ENCODE results near the gene ZNF771. TPM values are rescaled to one million over a fixed set of nuclear protein-coding genes. Genes with fewer than 3 reads are reported as not detected.

Gene ZNF771
- total and polyA plus RNA-seq, 9 of the 15 experiments (the other 6 are each of a cell fraction or from before 2014, with no cell fraction given): 1.5 to 12.6 (median 4.4) TPM

DNA sequence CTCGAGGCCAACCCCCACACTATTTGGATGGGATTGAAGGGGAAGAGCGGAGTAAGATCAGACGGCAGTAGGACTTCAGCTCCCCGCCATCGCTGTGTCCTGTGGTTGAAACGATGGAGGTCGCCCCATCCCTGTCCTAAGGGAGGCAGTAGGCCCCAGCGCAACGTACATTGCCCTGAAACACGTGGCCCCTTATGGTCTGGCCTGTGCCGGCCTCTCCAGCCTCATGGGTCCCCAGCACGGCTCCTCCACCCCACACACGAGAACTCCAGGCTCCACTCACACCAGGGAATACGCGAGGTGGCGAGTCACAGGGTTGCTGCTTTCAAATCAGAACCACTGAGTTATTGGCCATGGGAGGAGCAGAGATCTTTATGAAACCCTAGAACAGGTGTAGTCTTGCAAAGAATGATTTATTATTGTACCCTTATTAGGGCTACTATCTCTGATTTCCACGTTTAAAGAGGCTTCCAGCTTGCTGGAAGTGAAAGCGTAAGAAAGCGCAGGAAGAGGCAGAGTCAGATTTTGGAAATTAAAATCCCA lies 23.1 kb downstream of the ZNF771 start:
- ATAC-seq (peak; percentile 75), DNase-seq (ENCODE audit: extremely low read depth in 1 of 4, low spot score in 3 of 4) (peak in 3 of 4 experiments; percentile 53 to 69 (median 58)), FAIRE-seq (peak; percentile 56)
- Histone ChIP-seq H3K79me2 (ENCODE audit: control insufficient read depth, insufficient read depth, low read length) (peaks cover 40% of the 10 kb centered on the region), H4K20me1 (replicated peaks; ENCODE audit: control insufficient read depth, insufficient read depth, low read length) (no peaks in the 10 kb centered on the region), H3K4me2 (ENCODE audit: insufficient read depth, low read length) (peak overlapping the region; percentile 74), H3K4me1 (replicated peaks in 1 of 2; ENCODE audit: control insufficient read depth in 2 of 2, insufficient read depth in 2 of 2, low read length in 2 of 2) (peaks cover 15 to 36% of the 10 kb centered on the region in 2 experiments), H3K27ac (ENCODE audit: extremely low read depth, low read depth, low read length) (peak overlapping the region; percentile 56), H2AFZ (ENCODE audit: low read depth, low read length) (peak overlapping the region; percentile 95), H3K4me3 (peak overlapping the region; percentile 75), H3K36me3 (ENCODE audit: control insufficient read depth, insufficient read depth, low read length) (peaks cover 29% of the 10 kb centered on the region), H3K9me1 (ENCODE audit: control insufficient read depth, insufficient read depth, low read length) (no peaks in the 10 kb centered on the region), H3K9me3 (replicated peaks; ENCODE audit: control insufficient read depth, insufficient read depth, low read depth, low read length) (no peaks in the 10 kb centered on the region), H3K9ac (ENCODE audit: insufficient read depth in 1 of 2, low read depth in 2 of 2, low read length in 2 of 2) (peak overlapping the region; percentile 74 to 81), H3K27me3 (ENCODE audit: control insufficient read depth in 2 of 2, insufficient read depth in 2 of 2, low read length in 2 of 2) (no peaks in the 10 kb centered on the region)
- 34% methylated on average over 16 of the region's 19 CpGs for WGBS (ENCODE audit: insufficient coverage, low coverage, missing lambda C conversion rate)
- intact Hi-C loops (cut with micrococcal nuclease): loop anchor here (1.0 kb wide), 3 partner anchors 15 to 228 kb away; partner anchors contain the start of genes FBRS and SEPHS2
- POLR2A ChIA-PET: interaction anchor here (0.9 to 1.9 kb wide), 12 partner anchors 9 to 228 kb away, joined by 3 to 16 read pairs (median 4); partner anchors contain the start of genes FBRS, PRR14, SEPHS2 and ZNF764
- in situ Hi-C loops (cut with MboI): loop anchor here (10.0 kb wide), 1 partner anchor 194 kb away; no protein-coding TSS in a partner anchor
- BruUV-seq (replicated peaks): TSS peak; percentile 84
- CTCF ChIA-PET (ENCODE audit: low intra/inter-chr PET ratio): interaction anchor here (0.5 to 3.3 kb wide), 3 partner anchors 199 to 228 kb away, joined by 3 to 23 read pairs (median 10); partner anchors contain the start of gene FBRS
- TF ChIP-seq CC2D1A (IDR thresholded peaks at IDR 0.05) (peak; percentile 88), ZFX (CRISPR knock-in tag; IDR thresholded peaks at IDR 0.05) (peak; percentile 92), HCFC1 (IDR thresholded peaks at IDR 0.05; ENCODE audit: low read depth, low read length) (no peak; the same call in 1 of the 2 replicates), NR2C2 (CRISPR knock-in tag; IDR thresholded peaks at IDR 0.05) (no peak; the same call in 1 of the 2 replicates), NR2C2 (tag; IDR thresholded peaks at IDR 0.05) (peak; percentile 73), L3MBTL2 (IDR thresholded peaks at IDR 0.05) (peak; percentile 98), DPF2 (IDR thresholded peaks at IDR 0.05) (0 out of 2 replicates have a peak, but pooled peaks have one; percentile 34), ZNF436 (CRISPR knock-in tag; IDR thresholded peaks at IDR 0.05) (no peak), ZNF316 (IDR thresholded peaks at IDR 0.05) (no peak), MAZ (CRISPR knock-in tag; conservative IDR thresholded peaks at IDR 0.05 in 1 of 2, IDR thresholded peaks at IDR 0.05 in 1 of 2) (peak; percentile 25 to 45; a peak in 2 of 4 replicates), YY1 (IDR thresholded peaks at IDR 0.05; ENCODE audit: borderline replicate concordance in 1 of 3, control insufficient read depth in 1 of 3, extremely low read depth in 1 of 3, insufficient read depth in 3 of 3, insufficient read length in 1 of 3, insufficient replicate concordance in 2 of 3, low read depth in 1 of 3, low read length in 2 of 3) (peak in 1 of 3 experiments; percentile 9), HDAC8 (tag; IDR thresholded peaks at IDR 0.05) (peak; percentile 80; the same call in 1 of the 2 replicates)
- TF ChIP-seq, protein P1, sequence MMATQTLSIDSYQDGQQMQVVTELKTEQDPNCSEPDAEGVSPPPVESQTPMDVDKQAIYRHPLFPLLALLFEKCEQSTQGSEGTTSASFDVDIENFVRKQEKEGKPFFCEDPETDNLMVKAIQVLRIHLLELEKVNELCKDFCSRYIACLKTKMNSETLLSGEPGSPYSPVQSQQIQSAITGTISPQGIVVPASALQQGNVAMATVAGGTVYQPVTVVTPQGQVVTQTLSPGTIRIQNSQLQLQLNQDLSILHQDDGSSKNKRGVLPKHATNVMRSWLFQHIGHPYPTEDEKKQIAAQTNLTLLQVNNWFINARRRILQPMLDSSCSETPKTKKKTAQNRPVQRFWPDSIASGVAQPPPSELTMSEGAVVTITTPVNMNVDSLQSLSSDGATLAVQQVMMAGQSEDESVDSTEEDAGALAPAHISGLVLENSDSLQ (IDR thresholded peaks at IDR 0.05): 0 out of 2 replicates have a peak, but pooled peaks have one; percentile 6
- TF ChIP-seq, protein P2, sequence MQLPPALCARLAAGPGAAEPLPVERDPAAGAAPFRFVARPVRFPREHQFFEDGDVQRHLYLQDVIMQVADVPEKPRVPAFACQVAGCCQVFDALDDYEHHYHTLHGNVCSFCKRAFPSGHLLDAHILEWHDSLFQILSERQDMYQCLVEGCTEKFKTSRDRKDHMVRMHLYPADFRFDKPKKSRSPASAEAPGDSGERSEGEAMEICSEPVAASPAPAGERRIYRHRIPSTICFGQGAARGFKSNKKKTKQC (CRISPR knock-in tag; IDR thresholded peaks at IDR 0.05): peak; percentile 87; the same call in 1 of the 2 replicates
- TF ChIP-seq, protein P3, sequence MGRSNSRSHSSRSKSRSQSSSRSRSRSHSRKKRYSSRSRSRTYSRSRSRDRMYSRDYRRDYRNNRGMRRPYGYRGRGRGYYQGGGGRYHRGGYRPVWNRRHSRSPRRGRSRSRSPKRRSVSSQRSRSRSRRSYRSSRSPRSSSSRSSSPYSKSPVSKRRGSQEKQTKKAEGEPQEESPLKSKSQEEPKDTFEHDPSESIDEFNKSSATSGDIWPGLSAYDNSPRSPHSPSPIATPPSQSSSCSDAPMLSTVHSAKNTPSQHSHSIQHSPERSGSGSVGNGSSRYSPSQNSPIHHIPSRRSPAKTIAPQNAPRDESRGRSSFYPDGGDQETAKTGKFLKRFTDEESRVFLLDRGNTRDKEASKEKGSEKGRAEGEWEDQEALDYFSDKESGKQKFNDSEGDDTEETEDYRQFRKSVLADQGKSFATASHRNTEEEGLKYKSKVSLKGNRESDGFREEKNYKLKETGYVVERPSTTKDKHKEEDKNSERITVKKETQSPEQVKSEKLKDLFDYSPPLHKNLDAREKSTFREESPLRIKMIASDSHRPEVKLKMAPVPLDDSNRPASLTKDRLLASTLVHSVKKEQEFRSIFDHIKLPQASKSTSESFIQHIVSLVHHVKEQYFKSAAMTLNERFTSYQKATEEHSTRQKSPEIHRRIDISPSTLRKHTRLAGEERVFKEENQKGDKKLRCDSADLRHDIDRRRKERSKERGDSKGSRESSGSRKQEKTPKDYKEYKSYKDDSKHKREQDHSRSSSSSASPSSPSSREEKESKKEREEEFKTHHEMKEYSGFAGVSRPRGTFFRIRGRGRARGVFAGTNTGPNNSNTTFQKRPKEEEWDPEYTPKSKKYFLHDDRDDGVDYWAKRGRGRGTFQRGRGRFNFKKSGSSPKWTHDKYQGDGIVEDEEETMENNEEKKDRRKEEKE (IDR thresholded peaks at IDR 0.05; ENCODE audit: borderline replicate concordance in 1 of 2, control insufficient read depth in 1 of 2, low read depth in 2 of 2, low read length in 1 of 2): no peak

All from K562 (cell line).